OCI-LY1 (cell line): Measurements from ENCODE around the gene MINDY1.

ENCODE experiments used
- H2AFZ ChIP-seq: fragments of 200-600 bp; sonication (generic), shearing (Covaris generic); 2 replicates; pipeline ENCODE4 v1.6.0; 2014; ENCODE audit warnings: antibody characterized with exemption, mild to moderate bottlenecking, low read length
- H3F3A ChIP-seq: fragments of 200-600 bp; sonication (generic), shearing (Covaris generic); 2 replicates; pipeline ENCODE4 v1.6.0; 2014; ENCODE audit warnings: mild to moderate bottlenecking, antibody characterized with exemption, low read length, moderate library complexity; ENCODE audit not compliant: insufficient read depth
- H3K27ac ChIP-seq: fragments of 200-600 bp; sonication (generic); 2 replicates; pipeline ENCODE4 v1.5.1; 2014; ENCODE audit warnings: low read length, mixed run types, mild to moderate bottlenecking, low read depth; ENCODE audit not compliant: poor library complexity, severe bottlenecking
- H3K27me3 ChIP-seq: fragments of 200-600 bp; sonication (generic); 2 replicates; pipeline ENCODE4 v1.6.0; 2014; ENCODE audit warnings: antibody characterized with exemption, mild to moderate bottlenecking, low read length, moderate library complexity; ENCODE audit not compliant: insufficient read depth
- H3K36me3 ChIP-seq: fragments of 200-600 bp; sonication (generic); 2 replicates; pipeline ENCODE4 v1.6.1; 2014; ENCODE audit warnings: mild to moderate bottlenecking, antibody characterized with exemption, low read length, moderate library complexity, mixed read lengths; ENCODE audit not compliant: insufficient read depth
- H3K4me1 ChIP-seq: fragments of 200-600 bp; sonication (generic); 2 replicates; pipeline ENCODE4 v1.5.1; 2014; ENCODE audit warnings: mild to moderate bottlenecking, low read length, moderate library complexity; ENCODE audit not compliant: insufficient read depth, severe bottlenecking
- H3K4me2 ChIP-seq: fragments of 200-600 bp; sonication (generic), shearing (Covaris generic); 2 replicates; pipeline ENCODE4 v1.6.1; 2014; ENCODE audit warnings: low read length
- H3K4me3 ChIP-seq: fragments of 200-600 bp; sonication (generic); 2 replicates; pipeline ENCODE4 v1.5.1; 2014; ENCODE audit warnings: low read length, low read depth, mild to moderate bottlenecking, mixed read lengths; ENCODE audit not compliant: poor library complexity, severe bottlenecking
- H3K79me2 ChIP-seq: fragments of 200-600 bp; shearing (Covaris generic); 2 replicates; pipeline ENCODE4 v1.6.1; 2016; ENCODE audit warnings: mixed run types, low read length, mixed read lengths; ENCODE audit not compliant: insufficient read depth
- H3K9ac ChIP-seq: fragments of 200-600 bp; sonication (generic), shearing (Covaris generic); 2 replicates; pipeline ENCODE4 v1.6.1; 2014; ENCODE audit warnings: mild to moderate bottlenecking, low read length, mixed read lengths
- H3K9me2 ChIP-seq: fragments of 200-600 bp; sonication (generic), shearing (Covaris generic); 2 replicates; pipeline ENCODE4 v1.6.1; 2014; ENCODE audit warnings: low read depth, mild to moderate bottlenecking, low read length, mixed read lengths
- H3K9me3 ChIP-seq: fragments of 200-600 bp; shearing (Covaris generic); 2 replicates; pipeline ENCODE4 v1.6.1; 2014; ENCODE audit warnings: low read length, mixed read lengths
- H4K20me1 ChIP-seq: fragments of 200-600 bp; sonication (generic), shearing (Covaris generic); 2 replicates; pipeline ENCODE4 v1.6.0; 2016; ENCODE audit warnings: mild to moderate bottlenecking, low read length; ENCODE audit not compliant: insufficient read depth
- CTCF ChIP-seq: fragments of 200-600 bp; sonication (generic), shearing (Covaris generic); IDR thresholded peaks from 2 replicates; pipeline ENCODE4 v1.5.1; 2017; ENCODE audit warnings: mild to moderate bottlenecking, antibody characterized with exemption, low read length, moderate library complexity, mixed read lengths
- EZH2 ChIP-seq: fragments of 200-600 bp; sonication (generic), shearing (Covaris generic); IDR thresholded peaks from 2 replicates; pipeline ENCODE4 v1.8.0; 2017; ENCODE audit warnings: borderline replicate concordance, mixed run types, mild to moderate bottlenecking, antibody characterized with exemption, low read length, moderate library complexity, mixed read lengths

Gene MINDY1

DNA sequence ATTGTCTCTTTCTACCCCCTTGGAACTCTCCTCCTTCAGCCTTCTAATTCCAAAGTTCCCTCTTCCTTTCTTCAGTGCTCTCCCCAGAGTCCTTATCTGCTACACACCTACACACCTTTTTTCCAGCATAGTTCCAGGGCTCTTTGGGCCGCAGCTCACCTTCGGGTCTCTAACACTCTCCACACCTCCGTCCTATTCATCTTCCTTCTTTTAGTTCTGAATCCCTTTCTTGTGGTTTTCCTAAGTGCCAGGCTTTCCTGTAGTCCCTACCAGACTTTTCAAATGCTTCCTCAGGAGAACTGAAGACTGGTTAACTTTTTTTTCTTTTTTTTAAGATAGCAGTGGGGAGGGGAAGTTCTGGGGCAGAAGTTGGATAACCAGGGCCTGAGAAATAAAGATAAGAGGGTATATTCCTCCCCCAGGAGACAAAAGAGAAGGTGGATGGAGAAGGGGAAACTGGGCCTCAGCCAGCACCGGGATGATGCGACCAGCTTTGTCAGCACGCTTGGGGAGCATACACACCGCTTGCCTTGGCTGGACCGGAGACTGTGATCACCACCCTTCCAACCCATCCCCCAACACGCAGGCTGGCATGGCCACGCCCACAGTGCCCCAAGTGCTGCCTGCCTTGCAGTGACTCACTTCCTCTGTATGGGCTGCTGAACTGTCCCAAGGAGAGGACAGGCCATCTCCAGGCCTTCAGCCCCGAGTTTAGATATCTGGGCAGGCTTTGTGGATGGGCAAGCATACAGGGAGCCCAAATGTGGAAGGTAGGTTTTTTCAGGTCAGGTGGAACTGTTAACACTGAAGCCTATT is 29.6 kb downstream of the MINDY1 start:
- Histone ChIP-seq H3K9ac (no peak overlapping the region), H3K4me2 (peak overlapping the region; percentile 35; the same call in 1 of the 2 replicates), H3K36me3 (no peaks in the 10 kb centered on the region), H3K27ac (no peak overlapping the region), H3F3A (no peaks in the 10 kb centered on the region; the same call in 1 of the 2 replicates), H3K9me3 (no peaks in the 10 kb centered on the region), H4K20me1 (no peaks in the 10 kb centered on the region), H2AFZ (no peak overlapping the region), H3K9me2 (no peaks in the 10 kb centered on the region), H3K4me3 (no peak overlapping the region), H3K4me1 (peaks cover 41% of the 10 kb centered on the region), H3K79me2 (peaks cover 16% of the 10 kb centered on the region), H3K27me3 (no peaks in the 10 kb centered on the region; the same call in 1 of the 2 replicates)
- no peak for TF ChIP-seq CTCF
- TF ChIP-seq EZH2 = no peak

GRCh38 chr1:150976401-150976821 is 30.3 kb downstream of the MINDY1 start:
- H2AFZ ChIP-seq = no peak overlapping the region
- H3K4me1 ChIP-seq = peaks cover 47% of the 10 kb centered on the region
- H3K4me3 ChIP-seq = no peak overlapping the region
- no peaks in the 10 kb centered on the region for H4K20me1 ChIP-seq
- no peak overlapping the region for H3K27ac ChIP-seq
- TF ChIP-seq CTCF (no peak), EZH2 (no peak)
- H3K9me2 ChIP-seq = no peaks in the 10 kb centered on the region
- H3K9ac ChIP-seq = no peak overlapping the region
- peaks cover 23% of the 10 kb centered on the region for H3K79me2 ChIP-seq
- no peaks in the 10 kb centered on the region; the same call in 1 of the 2 replicates for H3F3A ChIP-seq
- H3K9me3 ChIP-seq = no peaks in the 10 kb centered on the region
- H3K36me3 ChIP-seq = no peaks in the 10 kb centered on the region
- H3K4me2 ChIP-seq = no peak overlapping the region
- H3K27me3 ChIP-seq = no peaks in the 10 kb centered on the region; the same call in 1 of the 2 replicates

DNA sequence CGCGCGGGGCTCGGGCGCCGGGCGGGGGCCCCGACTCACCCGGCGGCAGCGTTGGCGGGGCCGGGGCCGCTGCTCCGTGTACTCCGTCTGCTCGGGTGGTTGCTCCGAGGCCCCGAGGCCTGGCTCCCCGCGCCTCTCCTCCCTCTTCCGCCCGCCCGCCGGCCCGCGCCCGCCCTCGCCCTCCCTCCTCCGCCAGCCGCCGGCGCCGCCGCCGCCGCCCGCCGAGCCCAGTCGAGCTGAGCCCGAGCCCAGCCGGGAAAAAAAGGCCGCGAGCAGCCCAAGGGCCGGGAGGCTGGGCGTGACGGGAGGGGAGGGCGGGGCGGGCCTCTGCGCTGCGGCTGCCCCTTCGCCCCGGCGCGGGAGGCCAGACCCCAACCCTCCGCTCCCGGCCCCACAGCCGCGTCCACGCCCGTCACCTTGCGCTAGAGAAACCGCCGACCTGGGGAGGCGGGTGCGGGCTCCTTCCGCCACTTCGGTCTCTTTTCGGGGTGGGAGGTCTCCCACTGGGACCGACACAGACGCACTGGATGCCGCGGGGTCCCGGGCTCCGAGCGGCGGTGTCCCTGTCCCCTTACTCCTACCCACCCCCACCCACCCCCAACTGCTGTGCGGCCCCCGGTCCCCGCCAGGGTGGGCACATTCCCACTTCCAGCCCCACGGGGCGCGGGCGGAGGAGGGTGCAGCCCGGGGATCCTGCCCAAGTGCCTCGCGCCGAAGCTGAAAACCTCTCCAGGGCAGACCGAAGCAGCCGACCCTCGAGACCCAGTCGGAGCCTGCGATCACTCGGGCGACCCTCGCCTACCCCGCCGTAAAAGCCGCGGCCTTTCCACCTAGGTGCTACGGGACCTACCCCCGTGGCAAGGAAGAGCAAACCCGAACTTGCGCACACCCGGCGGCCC is 31.9 kb downstream of the MINDY1 start, which contains the start of gene CERS2:
CERS2 (minus strand) TSS at position 256 of the 899 bp plus-strand sequence. CDS start 5,745 bp downstream, outside the sequence.
- peak within 1 kb of the TSS; percentile 87 for H3K4me2 ChIP-seq
- no peak within 1 kb of the TSS for H2AFZ ChIP-seq
- no peaks in the 10 kb centered on the region for H3K9me3 ChIP-seq
- no peaks in the 10 kb centered on the region for H3K36me3 ChIP-seq
- no peak for TF ChIP-seq EZH2
- TF ChIP-seq CTCF = no peak
- peak within 1 kb of the TSS; percentile 76 for H3K27ac ChIP-seq
- H4K20me1 ChIP-seq = no peaks in the 10 kb centered on the region
- H3K9me2 ChIP-seq = no peaks in the 10 kb centered on the region
- H3K4me3 ChIP-seq = peak within 1 kb of the TSS; percentile 88
- peak within 1 kb of the TSS; percentile 88 for H3K9ac ChIP-seq
- H3F3A ChIP-seq = no peaks in the 10 kb centered on the region; the same call in 1 of the 2 replicates
- H3K79me2 ChIP-seq = peaks cover 23% of the 10 kb centered on the region
- H3K4me1 ChIP-seq = peaks cover 50% of the 10 kb centered on the region
- H3K27me3 ChIP-seq = no peaks in the 10 kb centered on the region; the same call in 1 of the 2 replicates
